HG03066 (cell line): ENCODE results near the gene CRPPA.
A peak's percentile ranks its signal among the peaks of the same experiment; 100 is the strongest.
"Not testable (repeated sequence)": the region's sequence is repeated elsewhere in the genome, so short reads cannot be mapped to it uniquely, and the experiment has no call there.

Experiments used
- ATAC-seq: cut with Tn5 transposase; IDR thresholded peaks from one replicate; pipeline ENCODE4 v1.9.1; 2021; ENCODE audit warnings: low read depth; ENCODE audit not compliant: unreplicated experiment

Gene CRPPA

DNA sequence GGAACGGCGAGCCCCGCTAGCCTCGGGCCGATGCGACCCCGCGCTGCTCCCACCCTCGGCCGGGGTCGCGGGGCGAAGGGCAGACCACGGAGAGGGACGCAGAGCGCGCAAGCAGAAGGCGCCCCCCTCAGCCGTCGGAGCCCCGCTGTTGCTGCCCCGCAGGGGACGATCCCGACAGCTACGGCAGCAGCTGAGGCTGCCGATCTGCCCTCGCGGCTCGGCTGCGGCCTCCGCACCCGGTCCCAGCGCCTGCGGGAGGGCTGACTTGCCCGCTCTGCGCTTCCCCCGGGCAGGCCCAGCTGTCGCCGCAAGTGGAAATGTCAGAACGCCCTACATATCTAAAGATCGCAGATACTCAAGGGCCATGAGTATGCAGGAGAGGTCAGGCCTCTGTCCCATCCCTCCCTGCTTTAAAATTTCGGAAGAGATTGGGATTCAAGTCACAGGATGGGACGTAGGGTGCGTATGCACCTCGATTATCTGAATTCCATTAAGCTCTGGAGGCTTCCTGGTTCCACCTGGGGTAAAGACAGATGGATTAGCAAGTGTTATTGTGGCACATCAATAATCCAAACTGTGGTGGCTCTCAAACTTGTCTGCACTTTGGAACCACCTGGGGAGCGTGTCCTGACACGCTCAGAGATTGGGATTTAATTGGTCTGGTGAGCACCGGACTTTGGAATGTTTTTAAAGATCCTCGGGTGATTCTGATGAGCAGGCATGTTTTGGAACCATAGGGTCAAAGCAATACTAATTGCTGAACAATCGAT is at the start of gene CRPPA:
Gene CRPPA (minus strand): TSS at position 206 of the 770 bp plus-strand sequence. CDS start 216 bp downstream, outside the sequence.
- ATAC-seq: peak; percentile 21

GRCh38 chr7:16465469-16466361 is 44.4 kb upstream of the CRPPA start, which contains the start of gene SOSTDC1:
TSS of gene SOSTDC1 (minus strand) at chr7:16465738. CDS start at chr7:16465668, 70 bp downstream.
- ATAC-seq: no peak

GRCh38 chr7:16463949-16464715 is 42.8 kb upstream of the CRPPA start:
- ATAC-seq: no peak

DNA sequence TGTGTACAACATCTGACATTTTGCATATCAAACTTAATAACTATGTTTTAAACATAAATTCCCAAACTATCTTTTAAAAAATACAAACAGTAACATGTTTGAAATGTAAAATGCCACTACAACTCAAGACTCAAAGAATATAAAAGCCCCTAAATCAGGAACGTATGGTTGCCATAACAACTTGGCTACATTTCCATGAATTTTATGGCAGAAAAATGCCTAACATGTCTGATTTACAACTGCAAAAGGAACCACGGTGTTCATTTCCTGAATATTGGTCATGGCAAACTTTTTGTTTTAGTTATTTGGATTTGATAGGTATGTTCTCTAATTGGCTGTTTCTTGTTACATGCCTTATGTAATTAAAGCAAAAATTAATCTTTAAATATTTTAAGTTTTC is 42.2 kb upstream of the CRPPA start:
- no peak for ATAC-seq

- no peak for ATAC-seq
These were observed 41.1 kb upstream of the CRPPA start for GRCh38 chr7:16462431-16462889.

DNA sequence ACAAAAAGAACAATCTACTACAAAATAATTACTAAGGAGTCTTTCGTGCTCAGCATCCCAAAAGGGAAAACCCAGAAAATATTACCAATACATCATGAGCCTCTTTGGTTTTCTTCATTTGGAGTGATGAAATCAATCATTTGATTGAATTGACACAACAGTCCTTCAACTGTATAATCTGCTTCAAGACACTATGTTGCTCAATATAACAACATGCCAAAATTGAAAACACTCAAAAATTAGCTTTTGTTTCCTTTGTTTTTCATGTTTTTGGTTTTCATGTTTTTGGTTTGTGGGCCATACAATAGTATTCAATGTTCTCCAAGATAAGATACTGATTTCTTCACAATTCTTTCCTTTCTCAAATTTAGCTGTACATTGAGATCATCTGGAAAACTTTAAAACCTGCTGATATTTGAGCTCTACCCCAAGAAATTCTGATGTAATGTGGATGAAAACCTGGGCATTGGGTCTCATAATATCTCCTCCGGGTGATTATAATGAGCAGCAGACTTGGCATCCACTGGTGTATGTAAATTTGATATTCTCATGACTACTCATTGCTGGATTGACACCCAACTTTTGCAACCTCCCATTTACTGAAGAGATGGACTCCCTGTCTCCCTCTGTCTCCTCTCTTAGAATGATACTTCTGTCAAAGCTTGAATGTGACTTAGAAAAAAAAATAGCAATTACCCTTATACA is 39.6 kb upstream of the CRPPA start:
- no peak for ATAC-seq

GRCh38 chr7:16456303-16456702 is 35.0 kb upstream of the CRPPA start:
- ATAC-seq: not testable (repeated sequence)

GRCh38 chr7:16455591-16455990 is 34.3 kb upstream of the CRPPA start:
- ATAC-seq: no peak

GRCh38 chr7:16450366-16450765 is 29.0 kb upstream of the CRPPA start:
- no peak for ATAC-seq

DNA sequence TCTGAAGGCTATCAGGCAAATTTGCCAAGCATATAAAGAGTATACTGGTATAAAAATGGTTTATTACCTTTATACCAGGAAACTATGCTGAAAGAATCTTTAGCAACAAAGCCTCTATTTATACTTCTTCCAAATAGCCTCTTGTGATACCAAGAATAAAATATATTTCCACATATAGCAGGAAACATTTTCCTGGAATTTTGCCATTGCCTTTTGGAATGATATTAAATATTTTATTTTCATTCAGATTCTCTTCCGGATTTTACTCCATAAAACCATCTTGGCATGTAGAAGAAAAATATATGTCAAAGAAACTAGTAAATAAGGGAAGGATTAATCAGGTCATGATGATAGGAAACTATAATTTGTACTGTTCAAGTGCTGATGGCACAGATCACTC is 26.5 kb upstream of the CRPPA start:
- no peak for ATAC-seq

DNA sequence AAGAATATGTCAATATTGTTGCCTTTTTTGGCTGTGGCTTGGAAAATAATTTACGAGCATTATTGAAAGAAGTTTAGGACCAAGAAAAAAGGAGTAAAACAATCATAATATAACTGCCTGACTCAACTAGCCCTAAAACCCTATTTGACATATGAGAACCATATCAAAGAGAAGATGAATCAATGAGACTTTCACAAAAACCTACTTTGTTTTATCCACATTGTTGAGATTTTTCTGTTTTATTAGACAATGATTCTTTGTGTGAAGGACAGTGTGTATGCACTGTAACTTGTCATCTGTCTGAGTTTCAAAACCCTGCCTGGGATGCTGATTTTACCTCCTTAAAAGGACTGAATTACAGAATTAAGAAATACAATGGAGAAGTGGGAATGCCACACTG is 25.2 kb upstream of the CRPPA start:
- ATAC-seq: no peak

GRCh38 chr7:16443871-16444270 is 22.5 kb upstream of the CRPPA start:
- ATAC-seq: not testable (repeated sequence)

- no peak for ATAC-seq
These were observed 17.6 kb upstream of the CRPPA start for GRCh38 chr7:16438988-16439387.

- ATAC-seq: no peak
These were observed 15.0 kb upstream of the CRPPA start for GRCh38 chr7:16436306-16436705.

DNA sequence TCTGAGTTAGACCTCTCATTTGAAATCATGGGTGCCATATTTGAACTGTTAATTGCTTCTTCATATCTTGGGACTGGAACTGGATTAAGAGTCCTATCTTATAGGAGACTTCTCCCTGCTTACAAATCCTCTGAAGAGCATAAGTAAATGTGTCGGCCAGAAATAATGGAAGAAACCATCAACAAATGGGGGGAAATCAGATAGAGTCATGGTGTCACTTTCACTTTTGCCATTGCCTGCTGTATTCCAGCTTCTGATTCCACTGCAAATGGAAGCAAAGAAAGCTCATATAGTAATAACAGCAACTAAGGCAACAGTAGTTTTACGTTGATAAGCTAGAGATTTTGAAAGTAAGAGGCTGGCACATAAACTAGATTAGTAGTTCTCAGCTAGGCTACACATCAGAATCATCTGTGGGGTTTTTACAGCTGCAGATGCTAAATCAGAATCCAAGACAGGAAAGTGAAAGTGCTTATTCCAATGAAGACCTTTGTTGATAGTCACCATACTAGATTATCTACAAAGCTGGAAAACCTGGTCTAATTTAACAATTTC is 12.3 kb upstream of the CRPPA start:
- no peak for ATAC-seq

GRCh38 chr7:16432425-16432731 is 11.0 kb upstream of the CRPPA start:
- ATAC-seq: no peak

DNA sequence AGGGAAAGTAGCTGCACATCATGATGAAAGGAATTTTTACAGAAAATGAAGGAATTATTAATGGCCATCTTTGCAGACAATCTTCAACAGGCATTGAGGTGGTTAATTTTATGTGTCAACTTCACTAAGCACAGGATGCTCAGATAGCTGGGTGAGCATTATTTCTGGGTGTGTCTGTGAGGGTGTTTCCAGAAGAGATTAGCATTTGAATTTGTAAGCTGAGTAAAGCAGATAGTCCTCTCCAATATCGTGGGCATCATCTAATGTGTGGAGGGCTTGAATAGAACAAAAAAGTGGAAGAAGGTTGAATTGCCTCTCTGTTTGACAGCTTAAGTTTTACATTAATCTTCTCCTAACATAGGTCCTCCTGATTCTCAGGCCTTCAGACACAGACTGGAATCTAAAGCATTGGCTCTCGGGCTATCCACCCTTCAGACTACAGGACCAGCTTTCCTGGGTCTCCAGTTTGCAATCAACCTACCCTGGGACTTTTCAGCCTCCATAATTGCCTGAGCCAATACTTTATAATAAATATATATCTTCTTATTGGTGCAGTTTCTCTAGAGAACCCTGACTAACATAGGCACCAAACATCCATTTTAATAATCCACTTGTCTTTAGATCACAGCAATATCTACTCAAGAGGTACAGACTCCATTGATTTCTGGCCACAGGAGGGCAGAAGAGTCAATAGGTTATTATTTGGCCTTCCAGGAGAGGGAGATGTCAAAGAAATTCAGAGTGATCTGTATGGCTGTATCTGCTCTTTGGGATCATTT is 10.5 kb upstream of the CRPPA start:
- no peak for ATAC-seq

GRCh38 chr7:16430133-16430532 is 8.8 kb upstream of the CRPPA start:
- ATAC-seq: no peak

DNA sequence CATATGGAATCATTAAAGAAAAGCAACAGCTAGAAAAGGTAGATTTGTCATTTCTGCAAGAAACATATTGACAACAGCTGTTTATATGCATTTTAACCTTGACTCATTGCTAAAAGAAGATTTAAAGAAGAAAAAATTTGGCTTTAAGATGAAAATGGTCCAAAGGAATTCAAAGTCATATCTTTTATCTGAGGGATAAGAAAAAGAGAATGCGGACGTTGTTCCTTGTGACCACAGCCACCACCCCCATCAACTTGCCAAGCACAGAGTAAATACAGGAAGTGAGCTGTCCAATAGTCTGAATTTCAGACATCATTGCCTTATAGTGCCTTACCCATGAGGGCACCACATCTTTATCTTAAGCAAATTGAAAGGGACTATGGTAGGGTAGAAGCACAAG is 7.3 kb upstream of the CRPPA start:
- ATAC-seq: no peak
